HG03378 (cell line): ENCODE results near the gene WNT8A.
"Not testable (repeated sequence)": the region's sequence is repeated elsewhere in the genome, so short reads cannot be mapped to it uniquely, and the experiment has no call there.

Experiments used
- ATAC-seq: cut with Tn5 transposase; IDR thresholded peaks from one replicate; pipeline ENCODE4 v1.9.1; 2021; ENCODE audit warnings: mild to moderate bottlenecking, moderate library complexity; ENCODE audit not compliant: unreplicated experiment

Gene WNT8A

GRCh38 chr5:138083702-138084101 lies at the start of gene WNT8A:
TSS of gene WNT8A (plus strand) at chr5:138084033. CDS start at chr5:138084128, 95 bp downstream.
- no peak for ATAC-seq

DNA sequence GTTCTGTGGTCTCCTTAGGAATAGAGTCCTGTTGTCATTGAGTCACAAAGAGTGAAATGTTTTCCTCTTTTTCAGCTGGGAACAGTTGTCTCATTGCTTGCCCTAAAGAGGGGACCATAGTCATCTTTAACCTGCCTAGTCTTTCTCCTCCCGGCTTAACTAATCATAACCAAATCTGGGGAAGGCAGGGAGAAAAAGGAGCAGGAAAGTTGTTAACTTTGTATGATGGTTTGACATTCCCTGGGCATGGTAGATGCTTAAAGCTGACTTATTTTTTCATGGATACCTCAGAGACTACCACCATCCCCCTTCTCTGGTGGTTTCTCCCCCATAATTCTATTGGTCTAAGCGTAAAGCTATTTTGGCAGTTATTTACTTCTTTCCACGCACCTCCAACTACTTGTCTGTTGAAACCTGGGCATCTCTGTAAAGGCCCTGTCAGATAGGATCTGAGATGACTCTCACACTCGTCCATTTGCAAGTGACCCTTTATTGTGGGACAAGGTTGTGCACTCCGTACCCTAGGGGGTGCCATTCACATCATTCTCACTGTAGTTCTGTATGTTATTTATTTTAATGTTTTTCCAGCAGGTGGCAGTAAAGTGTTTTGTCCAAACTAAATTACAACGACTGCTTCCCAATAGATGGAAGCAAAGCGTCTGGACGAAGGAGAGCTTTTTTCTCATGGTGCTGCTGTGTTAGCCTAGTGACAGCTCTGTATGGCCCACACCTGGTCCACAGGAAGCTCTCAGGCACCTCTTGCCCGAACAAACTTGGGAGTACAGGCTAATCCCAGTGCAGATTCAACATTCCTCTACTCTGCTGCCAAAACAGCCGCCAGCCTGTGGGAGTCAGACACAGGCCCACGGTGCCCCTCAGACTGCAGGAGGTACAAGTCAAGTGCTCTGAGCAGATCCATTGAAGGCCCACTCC lies 48.0 kb upstream of the WNT8A start:
- peak; percentile 53 for ATAC-seq

- ATAC-seq, result no peak
Observed at GRCh38 chr5:138037271-138037670, 46.6 kb upstream of the WNT8A start.

DNA sequence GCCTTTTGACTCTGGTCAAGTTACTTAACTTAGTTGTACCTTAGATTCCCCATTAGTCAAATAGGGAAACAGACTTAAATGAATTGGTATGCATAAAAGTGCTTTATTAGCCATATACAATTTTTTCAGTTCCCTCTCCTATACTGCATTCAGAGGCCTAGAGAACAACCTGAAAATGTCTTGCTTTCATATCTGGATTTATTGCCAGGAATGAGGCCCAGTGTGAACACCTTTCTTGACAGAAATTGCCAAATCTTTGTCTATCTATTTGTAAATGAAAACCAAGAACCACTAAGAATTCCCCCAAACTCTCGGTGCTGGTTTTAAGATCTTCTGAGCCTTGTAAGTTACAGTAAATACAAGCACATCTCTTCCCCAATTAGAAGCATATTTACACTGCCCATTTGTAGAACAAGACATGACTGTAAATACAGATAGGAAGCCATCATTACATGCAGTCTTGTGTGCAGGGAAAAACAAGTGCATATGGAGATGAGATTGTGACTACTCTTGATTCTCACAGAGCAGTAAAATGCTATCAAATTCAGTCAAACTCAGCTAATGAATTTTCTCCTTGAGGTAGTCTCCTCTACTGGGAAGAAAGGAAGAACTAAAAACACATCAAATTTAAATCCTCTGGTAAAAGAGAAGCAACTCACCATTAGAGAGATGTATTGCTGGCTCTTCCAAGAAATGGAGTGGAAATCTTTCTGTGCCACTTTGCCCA lies 45.8 kb upstream of the WNT8A start:
- ATAC-seq, result no peak

GRCh38 chr5:138038826-138039225 lies 45.0 kb upstream of the WNT8A start:
- ATAC-seq, result no peak

DNA sequence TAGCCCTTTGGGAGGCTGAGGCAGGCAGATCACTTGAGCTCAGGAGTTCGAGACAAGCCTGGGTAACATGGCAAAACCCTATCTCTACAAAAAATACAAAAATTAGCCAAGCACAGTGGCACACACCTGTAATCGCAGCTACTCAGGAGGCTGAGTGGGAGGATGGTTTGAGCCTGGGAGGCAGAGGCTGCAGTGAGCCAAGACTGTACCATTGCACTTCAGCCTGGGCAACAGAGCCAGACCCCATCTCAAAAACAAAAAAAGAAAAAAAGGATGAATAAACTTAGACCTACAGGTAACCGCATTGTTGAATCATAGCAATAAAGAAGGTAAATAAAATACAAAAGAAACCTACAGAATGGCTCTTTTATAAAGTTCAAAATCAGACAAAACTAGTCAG lies 38.5 kb upstream of the WNT8A start:
- ATAC-seq, result not testable (repeated sequence)

DNA sequence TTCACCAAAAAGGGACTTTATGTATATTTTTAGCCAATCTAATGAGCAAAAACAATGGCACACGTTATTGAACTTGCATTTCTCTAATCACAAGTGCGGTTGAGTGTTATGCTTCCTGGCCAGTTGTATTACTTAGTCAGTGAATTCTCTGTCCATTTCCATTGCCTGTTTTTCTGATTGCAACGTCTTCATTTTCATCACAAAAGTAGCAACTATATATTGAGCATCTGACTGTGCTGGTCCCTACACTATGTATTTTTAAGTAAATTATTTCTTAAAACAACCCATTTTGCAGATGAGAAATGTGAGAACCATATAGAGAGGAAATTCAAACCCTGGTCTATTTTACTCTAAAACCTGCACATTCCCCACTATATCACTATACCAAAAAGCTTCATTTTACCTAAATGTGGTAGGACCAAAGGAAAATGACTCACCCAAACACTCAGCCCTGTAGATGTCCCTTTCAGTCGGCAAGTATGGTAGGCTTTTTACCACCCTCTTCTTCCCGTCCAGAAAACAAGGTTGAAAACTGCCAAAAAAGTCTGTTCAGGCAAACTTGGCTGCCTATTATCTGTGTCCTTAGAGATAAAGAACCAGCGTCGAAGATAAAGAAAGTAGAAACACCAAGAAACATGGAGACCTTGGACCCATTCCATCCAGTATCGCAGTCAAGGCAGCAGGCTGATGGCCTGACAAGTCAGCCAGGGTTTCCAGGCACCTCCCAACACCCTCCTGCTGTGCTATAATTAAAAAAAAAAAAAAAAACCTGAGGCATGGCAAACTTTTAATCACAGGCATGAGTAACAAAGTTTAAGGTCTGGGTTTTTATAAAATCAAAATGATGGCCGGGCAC lies 32.2 kb upstream of the WNT8A start:
- no peak for ATAC-seq

GRCh38 chr5:138052718-138053117 lies 31.1 kb upstream of the WNT8A start:
- not testable (repeated sequence) for ATAC-seq

DNA sequence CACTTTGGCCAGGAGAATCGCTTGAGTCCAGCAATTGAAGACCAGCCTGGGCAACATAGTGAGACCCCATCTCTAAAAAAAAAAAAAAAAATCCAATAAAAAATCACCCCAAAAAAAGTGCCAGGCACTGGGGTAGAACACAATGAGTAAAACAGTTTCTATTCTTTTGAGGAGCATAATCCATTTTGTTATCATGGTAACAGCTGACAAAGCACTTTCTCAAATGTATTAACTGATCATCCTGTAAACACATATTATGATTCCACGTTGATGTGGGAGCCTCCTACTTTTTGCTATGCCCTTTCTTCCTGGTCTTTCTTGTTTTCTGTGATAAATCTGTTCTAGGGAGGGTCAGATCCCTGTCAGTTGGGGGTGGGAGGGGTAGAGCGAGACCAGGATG lies 30.3 kb upstream of the WNT8A start:
- no peak for ATAC-seq

DNA sequence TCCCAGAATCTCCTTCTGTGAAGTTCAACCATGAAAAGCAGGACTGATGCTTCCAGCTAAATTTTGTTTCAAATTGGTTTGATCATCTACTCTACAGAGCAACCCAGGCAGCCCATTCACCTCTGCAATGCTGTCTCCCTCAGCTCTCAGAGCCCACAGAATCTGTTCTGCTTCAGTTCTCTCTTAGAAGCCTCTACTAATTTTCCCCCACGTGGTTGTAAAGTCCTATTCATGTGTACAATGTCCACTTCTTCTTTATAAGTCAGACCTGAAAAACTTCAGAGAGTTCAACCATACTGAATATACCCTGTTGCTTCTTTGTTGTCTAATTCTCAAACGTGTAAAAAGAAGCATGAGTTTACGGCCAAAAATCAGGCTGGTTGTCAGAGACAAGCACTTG lies 29.6 kb upstream of the WNT8A start:
- no peak for ATAC-seq

DNA sequence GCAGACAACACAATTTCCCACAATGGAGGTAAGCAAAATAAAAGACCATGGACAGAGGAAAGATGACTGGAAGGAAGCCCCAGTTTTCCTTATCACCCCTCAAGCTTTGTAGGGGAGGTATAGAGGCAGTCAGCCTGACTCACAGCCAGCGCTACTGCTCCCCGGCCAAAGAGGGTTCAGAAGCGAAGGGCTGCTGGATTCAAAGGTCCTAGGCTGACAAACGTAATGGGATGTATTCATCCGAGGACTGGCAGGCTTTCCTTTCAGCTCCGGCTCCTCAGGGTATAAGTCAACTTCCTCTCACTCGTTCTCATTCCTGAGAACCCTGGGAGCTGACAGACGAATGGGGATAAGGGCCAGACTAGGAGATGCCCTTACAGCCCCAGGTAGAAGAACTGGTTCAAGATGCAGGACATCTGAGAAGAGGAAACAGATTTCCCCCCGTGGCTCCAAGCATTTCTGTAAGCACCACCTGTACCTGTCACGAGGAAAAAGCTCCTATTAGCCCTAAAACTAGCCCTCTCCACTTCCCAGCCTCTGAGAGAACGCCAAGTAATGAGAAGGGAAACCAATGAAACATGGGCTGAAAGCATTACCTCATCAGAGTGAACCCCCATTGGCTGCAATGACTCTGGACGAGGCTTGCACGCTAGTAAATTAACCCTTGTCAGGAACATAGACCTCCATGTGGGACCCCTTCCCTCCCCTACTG lies 28.8 kb upstream of the WNT8A start:
- ATAC-seq, result no peak

GRCh38 chr5:138064526-138064925 lies 19.3 kb upstream of the WNT8A start:
- no peak for ATAC-seq

DNA sequence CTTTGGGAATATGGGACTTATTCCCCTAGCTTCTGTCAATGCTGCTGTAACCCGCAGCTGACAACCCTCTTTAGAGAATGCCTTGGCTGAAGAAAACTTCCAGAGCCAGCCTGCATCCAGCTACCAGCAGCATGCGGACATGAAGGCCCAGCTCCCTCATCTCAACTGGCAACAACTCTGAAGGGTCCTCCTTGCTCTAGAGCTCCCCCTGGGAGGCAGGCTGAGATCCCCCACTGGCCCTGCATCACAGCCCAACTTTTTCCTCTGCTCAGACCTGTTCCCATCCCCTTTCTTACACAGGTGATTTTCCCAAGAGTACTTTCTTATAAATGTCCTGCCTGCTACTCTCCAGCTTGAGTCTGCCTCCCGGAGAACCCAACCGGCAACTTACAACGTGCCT lies 18.7 kb upstream of the WNT8A start:
- ATAC-seq, result no peak

DNA sequence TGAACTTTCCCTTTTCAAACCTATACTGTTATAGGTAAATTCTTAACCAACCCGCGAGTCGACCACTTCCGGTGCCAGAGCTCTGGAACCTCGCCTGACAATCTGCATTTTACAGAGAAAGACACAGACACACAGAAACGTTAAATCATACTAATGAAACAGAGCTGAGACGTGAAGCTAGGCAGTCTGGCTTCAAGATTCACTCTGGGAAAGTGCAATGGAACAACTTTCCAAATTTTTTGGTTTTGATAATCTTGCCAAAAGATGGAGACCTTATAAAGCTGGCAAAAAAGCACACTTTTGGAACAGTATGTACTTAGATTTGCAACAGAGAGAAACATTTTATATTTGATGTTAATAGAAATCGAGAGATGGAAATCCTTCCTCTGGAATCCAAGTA lies 15.9 kb upstream of the WNT8A start:
- no peak for ATAC-seq

- peak; percentile 44 for ATAC-seq
Observed at GRCh38 chr5:138068742-138069600, 14.9 kb upstream of the WNT8A start.

DNA sequence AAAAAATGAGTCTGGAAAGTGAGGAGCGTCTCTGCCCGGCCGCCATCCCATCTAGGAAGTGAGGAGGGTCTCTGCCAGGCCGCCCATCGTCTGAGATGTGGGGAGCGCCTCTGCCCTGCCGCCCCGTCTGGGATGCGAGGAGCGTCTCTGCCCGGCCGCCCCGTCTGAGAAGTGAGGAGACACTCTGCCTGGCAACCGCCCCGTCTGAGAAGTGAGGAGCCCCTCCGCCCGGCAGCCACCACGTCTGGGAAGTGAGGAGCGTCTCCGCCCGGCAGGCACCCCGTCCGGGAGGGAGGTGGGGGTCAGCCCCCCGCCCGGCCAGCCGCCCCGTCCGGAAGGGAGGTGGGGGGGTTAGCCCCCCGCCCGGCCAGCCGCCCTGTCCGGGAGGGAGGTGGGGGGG lies 13.8 kb upstream of the WNT8A start:
- not testable (repeated sequence) for ATAC-seq

DNA sequence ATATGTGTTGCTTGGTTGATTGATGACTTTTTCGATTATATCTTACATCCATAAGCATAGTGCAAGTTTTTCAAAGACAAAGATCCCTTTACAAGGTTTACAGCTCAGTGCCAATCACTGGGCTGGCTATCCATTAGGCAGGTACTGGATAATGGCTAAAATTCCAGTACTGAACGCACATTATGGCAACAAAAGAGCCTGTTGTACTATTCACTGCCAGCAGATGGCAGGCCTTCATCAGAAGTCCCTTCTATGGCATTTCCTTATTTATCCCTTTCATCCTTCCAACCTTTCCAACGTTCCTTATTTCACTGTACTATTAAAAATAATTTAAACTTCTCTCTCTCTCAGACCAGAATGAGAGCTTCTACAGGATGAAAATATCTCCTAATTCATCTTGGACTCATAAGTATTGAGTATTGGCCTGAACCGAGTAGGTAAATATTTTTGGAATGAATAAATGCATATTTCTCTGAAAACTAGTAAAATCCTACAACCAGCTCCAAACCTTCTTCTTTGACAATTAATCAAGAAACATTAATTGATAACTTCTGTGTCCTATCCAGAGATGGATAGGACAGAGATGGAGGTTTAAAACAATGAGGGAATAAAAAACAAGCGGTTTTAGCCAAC lies 6.7 kb upstream of the WNT8A start:
- no peak for ATAC-seq

GRCh38 chr5:138078006-138078643 lies 5.7 kb upstream of the WNT8A start:
- no peak for ATAC-seq

GRCh38 chr5:138082033-138082432 lies 1.8 kb upstream of the WNT8A start:
- ATAC-seq, result no peak
